IMR-90 (cell line): ENCODE results near the gene ST6GALNAC2. TPM values are rescaled to one million over a fixed set of nuclear protein-coding genes. Genes with fewer than 3 reads are reported as not detected.

Experiments
- ATAC-seq: fragments of 200-7000 bp; cut with Tn5 transposase; 2 replicates; pipeline ENCODE4 v1.9.1; 2020; ENCODE audit warnings: low read depth, mild to moderate bottlenecking, moderate library complexity
- BruUV-seq: library from RNA; stranded (reverse); fragments of 400-500 nt; replicated peaks from 2 replicates; lab custom pipeline; 2021; lab: Mats Ljungman, UMichigan
- CTCF ChIA-PET: fragments of 300-600 bp; formaldehyde crosslinking; extraction: SDS; loops from one replicate; lab custom pipeline; 2021; ENCODE audit warnings: antibody characterized with exemption; lab: Yijun Ruan, JAX
- POLR2A ChIA-PET: fragments of 300-600 bp; sonication (Branson Sonifier 250); formaldehyde crosslinking; loops from one replicate; lab custom pipeline; 2022; ENCODE audit warnings: antibody characterized with exemption; ENCODE audit not compliant: unreplicated experiment; lab: Charles Lee
- DNase-seq: peaks from one replicate; pipeline ENCODE4 v3.0.0; 2013
- H2AFZ ChIP-seq: replicated peaks from 2 replicates; pipeline ENCODE3; 2013; ENCODE audit warnings: low read length, mild to moderate bottlenecking; ENCODE audit not compliant: poor library complexity
- H2AK5ac ChIP-seq: 2 replicates; pipeline ENCODE4 v1.6.1; 2013; ENCODE audit warnings: low read depth, low read length, inconsistent platforms
- H2AK9ac ChIP-seq: replicated peaks from 2 replicates; pipeline ENCODE3; 2013; ENCODE audit warnings: mild to moderate bottlenecking, low read depth, low read length, moderate library complexity; ENCODE audit not compliant: poor library complexity
- H2BK120ac ChIP-seq: 2 replicates; pipeline ENCODE4 v1.6.1; 2013; ENCODE audit warnings: low read depth, low read length, inconsistent platforms
- H2BK15ac ChIP-seq: 3 replicates; pipeline ENCODE4 v1.6.1; 2013; ENCODE audit warnings: low read depth, low read length, inconsistent platforms
- H2BK20ac ChIP-seq: 2 replicates; pipeline ENCODE4 v1.6.1; 2013; ENCODE audit warnings: low read depth, mild to moderate bottlenecking, inconsistent platforms, low read length, moderate library complexity
- H2BK5ac ChIP-seq: 2 replicates; pipeline ENCODE4 v1.6.1; 2013; ENCODE audit warnings: mild to moderate bottlenecking, low read depth, low read length, inconsistent platforms; ENCODE audit not compliant: poor library complexity, severe bottlenecking
- H3K14ac ChIP-seq: replicated peaks from 2 replicates; pipeline ENCODE4 v1.6.1; 2013; ENCODE audit warnings: low read depth, low read length, inconsistent platforms
- H3K18ac ChIP-seq: 2 replicates; pipeline ENCODE4 v1.6.1; 2013; ENCODE audit warnings: low read depth, low read length, control low read depth
- H3K23ac ChIP-seq: 2 replicates; pipeline ENCODE4 v1.6.1; 2013; ENCODE audit warnings: low read depth, low read length, inconsistent platforms
- H3K27ac ChIP-seq: 2 replicates; pipeline ENCODE4 v1.5.1; 2013; ENCODE audit warnings: mild to moderate bottlenecking, control low read depth, low read length; ENCODE audit not compliant: insufficient read depth
- H3K27me3 ChIP-seq: 2 replicates; pipeline ENCODE4 v1.6.1; 2013; ENCODE audit warnings: low read length; ENCODE audit not compliant: control insufficient read depth, insufficient read depth
- H3K36me3 ChIP-seq: 2 replicates; pipeline ENCODE4 v1.6.1; 2013; ENCODE audit warnings: low read length, mixed read lengths; ENCODE audit not compliant: control insufficient read depth, insufficient read depth
- H3K4ac ChIP-seq: 2 replicates; pipeline ENCODE4 v1.6.1; 2013; ENCODE audit warnings: low read depth, low read length, inconsistent platforms
- H3K4me1 ChIP-seq: 2 replicates; pipeline ENCODE4 v1.6.1; 2013; ENCODE audit warnings: low read length, mixed read lengths; ENCODE audit not compliant: control insufficient read depth, insufficient read depth
- H3K4me2 ChIP-seq: 2 replicates; pipeline ENCODE4 v1.6.1; 2013; ENCODE audit warnings: low read depth, mild to moderate bottlenecking, control low read depth, low read length, moderate library complexity
- H3K4me3 ChIP-seq: 2 replicates; pipeline ENCODE4 v1.5.1; 2013; ENCODE audit warnings: low read depth, mild to moderate bottlenecking, control low read depth, low read length, moderate library complexity; ENCODE audit not compliant: insufficient read depth
- H3K56ac ChIP-seq: 2 replicates; pipeline ENCODE4 v1.6.1; 2013; ENCODE audit warnings: low read length, inconsistent platforms; ENCODE audit not compliant: insufficient read depth; ENCODE audit errors: extremely low read depth
- H3K79me1 ChIP-seq, 2 experiments: 2 replicates each; pipeline ENCODE4 v1.6.1; 2013; ENCODE audit warnings: low read length in 2 of 2, inconsistent platforms in 1 of 2, low read depth in 1 of 2
- H3K9ac ChIP-seq: 2 replicates; pipeline ENCODE4 v1.6.1; 2013; ENCODE audit warnings: low read depth, low read length, control low read depth
- H3K9me1 ChIP-seq: 2 replicates; pipeline ENCODE4 v1.6.1; 2013; ENCODE audit warnings: low read length, inconsistent platforms; ENCODE audit not compliant: insufficient read depth
- H3K9me3 ChIP-seq: 2 replicates; pipeline ENCODE4 v1.6.1; 2013; ENCODE audit warnings: low read length; ENCODE audit not compliant: control insufficient read depth, insufficient read depth
- H4K20me1 ChIP-seq: 2 replicates; pipeline ENCODE4 v1.6.1; 2013; ENCODE audit warnings: low read length, inconsistent platforms; ENCODE audit not compliant: insufficient read depth
- H4K5ac ChIP-seq: 2 replicates; pipeline ENCODE4 v1.6.1; 2013; ENCODE audit warnings: mild to moderate bottlenecking, low read depth, low read length, control low read depth
- H4K8ac ChIP-seq, 2 experiments: 2 replicates each; pipeline ENCODE4 v1.6.1; 2013; ENCODE audit warnings: low read depth in 2 of 2, low read length in 2 of 2, control low read depth in 1 of 2, inconsistent platforms in 1 of 2
- H4K91ac ChIP-seq: 2 replicates; pipeline ENCODE4 v1.6.1; 2013; ENCODE audit warnings: low read depth, low read length, inconsistent platforms; ENCODE audit not compliant: insufficient read depth
- BHLHE40 ChIP-seq: fragments of 150-350 bp; IDR thresholded peaks from 2 replicates; pipeline ENCODE4 v1.6.1; 2016; ENCODE audit warnings: mild to moderate bottlenecking, low read depth, low read length
- CEBPB ChIP-seq: IDR thresholded peaks from 2 replicates; pipeline ENCODE4 v1.6.1; 2012; ENCODE audit warnings: low read depth, low read length, improper control_type of control experiment
- FOS ChIP-seq: fragments of 150-350 bp; IDR thresholded peaks from 2 replicates; pipeline ENCODE4 v1.6.1; 2016; ENCODE audit warnings: low read depth, low read length
- MAFK ChIP-seq: IDR thresholded peaks from 2 replicates; pipeline ENCODE4 v1.6.1; 2012; ENCODE audit warnings: low read depth, low read length, improper control_type of control experiment
- POLR2A ChIP-seq: IDR thresholded peaks from 2 replicates; pipeline ENCODE4 v1.6.1; 2012; ENCODE audit warnings: mild to moderate bottlenecking, low read depth, low read length
- RAD21 ChIP-seq: IDR thresholded peaks from 2 replicates; pipeline ENCODE4 v1.6.1; 2012; ENCODE audit warnings: low read length, improper control_type of control experiment
- RCOR1 ChIP-seq: IDR thresholded peaks from 2 replicates; pipeline ENCODE4 v1.6.1; 2012; ENCODE audit warnings: mild to moderate bottlenecking, low read length, improper control_type of control experiment; ENCODE audit not compliant: insufficient replicate concordance
- WGBS, 2 experiments: methylation state at CpG; one replicate each; pipeline versions ENCODE4 v1.1.5 to v1.1.7; 2013; ENCODE audit warnings: missing lambda C conversion rate in 2 of 2; ENCODE audit not compliant: insufficient read length in 1 of 2; ENCODE audit errors: extremely low coverage in 2 of 2; 5-methylcytosine and 5-hydroxymethylcytosine counted together
- dilution Hi-C: fragments of 300-500 bp; cut with HindIII; formaldehyde crosslinking; loops from one replicate; pipeline ENCODE4 v1.14.3; 2018; ENCODE audit warnings: low sequenced_read_pairs; ENCODE audit not compliant: unreplicated experiment
- in situ Hi-C: fragments of 300-500 bp; cut with MboI; formaldehyde crosslinking; loops from 3 replicates; pipeline ENCODE4 v1.14.3; 2019; ENCODE audit warnings: low sequenced_read_pairs, inconsistent platforms, mixed read lengths
- intact Hi-C: fragments of 100-400 bp; cut with micrococcal nuclease; formaldehyde crosslinking; loops from 2 replicates; pipeline ENCODE4 v1.10.0; 2022
- polyA plus RNA-seq, 3 experiments: library from polyadenylated mRNA; depleted of rRNA; stranded (reverse); fragments of >200 nt; gene quantifications; 2 replicates each; pipeline ENCODE4 v1.2.3, GENCODE V29; 2012; ENCODE audit warnings: low replicate concordance in 1 of 3
- total RNA-seq: library from RNA; depleted of rRNA; stranded (reverse); fragments of >200 nt; gene quantifications from 2 replicates; pipeline ENCODE4 v1.2.3, GENCODE V29; 2012

ST6GALNAC2 gene
- total and polyA plus RNA-seq, 2 of the 4 experiments (the other 2 are of a cell fraction): 0.10 TPM; not detected in 1

DNA sequence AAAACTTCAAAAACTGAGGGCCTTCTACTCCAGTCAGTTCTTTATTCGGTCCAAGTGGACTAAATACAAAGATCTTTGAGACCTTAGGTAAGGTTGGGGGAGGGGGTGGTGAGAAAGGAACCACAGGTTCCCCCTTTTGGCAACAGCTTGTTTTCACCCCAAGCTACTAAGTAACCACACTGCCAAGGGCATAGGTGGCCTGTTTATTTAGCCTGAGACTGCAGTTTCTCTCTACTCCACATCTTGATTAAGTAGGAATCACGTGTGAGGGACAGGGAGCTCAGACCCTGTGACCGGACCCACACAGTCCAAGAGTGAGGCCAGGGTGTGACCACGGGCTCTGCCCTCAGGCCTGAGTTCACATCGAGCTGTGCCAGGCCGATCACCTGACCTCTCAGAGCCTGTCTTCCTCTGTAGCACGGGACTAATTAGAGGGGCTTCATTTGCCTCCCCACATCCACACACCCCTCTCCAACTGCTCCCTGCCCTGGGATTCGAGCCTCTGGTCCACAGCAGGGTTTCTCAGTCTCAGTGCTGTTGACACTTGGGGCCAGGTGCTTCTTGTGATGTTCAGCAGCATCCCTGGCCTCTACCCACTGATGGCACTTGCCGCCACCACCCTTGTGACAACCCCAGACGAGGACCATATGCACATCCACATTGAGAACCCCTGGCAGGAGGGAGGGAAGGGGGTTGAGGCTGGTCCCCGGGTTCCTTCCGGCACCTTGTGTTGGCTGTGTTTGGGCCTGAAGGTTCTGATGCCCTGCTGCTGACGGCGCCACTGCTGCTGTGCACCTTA, 17.8 kb downstream of the ST6GALNAC2 start:
- DNase-seq: no peak
- BruUV-seq: no TSS peak
- no CpG with 5 or more reads among the region's 14 CpGs for WGBS, 2 experiments
- ChIA-PET CTCF (no interaction called here), POLR2A (interaction anchor here (0.6 kb wide), 1 partner anchor 19 kb away, joined by 3 read pairs; no protein-coding TSS in a partner anchor)
- Histone ChIP-seq H2BK15ac (no peak overlapping the region), H2AK9ac (no peak overlapping the region), H2AFZ (no peak overlapping the region), H3K79me1 (peaks cover 7 to 23% of the 10 kb centered on the region in 2 experiments), H3K4me3 (no peak overlapping the region), H4K20me1 (peaks cover 46% of the 10 kb centered on the region), H3K4me1 (no peaks in the 10 kb centered on the region), H2BK120ac (no peak overlapping the region), H2AK5ac (no peak overlapping the region), H3K9ac (no peak overlapping the region), H4K8ac (no peak overlapping the region), H3K27me3 (no peaks in the 10 kb centered on the region), H3K27ac (no peak overlapping the region), H4K5ac (no peak overlapping the region), H3K9me3 (peaks cover 6% of the 10 kb centered on the region), H4K91ac (no peak overlapping the region), H3K23ac (no peak overlapping the region), H3K4ac (no peak overlapping the region), H3K4me2 (no peak overlapping the region), H3K9me1 (peaks cover 7% of the 10 kb centered on the region), H3K14ac (no peak overlapping the region), H3K56ac (no peak overlapping the region), H2BK20ac (no peak overlapping the region), H2BK5ac (no peak overlapping the region), H3K36me3 (peaks cover 21% of the 10 kb centered on the region), H3K18ac (no peak overlapping the region)
- intact Hi-C loops (no loop called here), in situ Hi-C loops (no loop called here), dilution Hi-C loops (no loop called here)
- no peak; the same call in 1 of the 2 replicates for ATAC-seq
- TF ChIP-seq POLR2A (no peak), CEBPB (no peak), RAD21 (no peak), MAFK (no peak), RCOR1 (no peak), BHLHE40 (no peak), FOS (no peak)
